Smooth muscle cell (in vitro differentiated cells): ENCODE measurements around the gene ACOX1. TPM values are rescaled to one million over a fixed set of nuclear protein-coding genes. Genes with fewer than 3 reads are reported as not detected.

Experiments
- DNase-seq: peaks from one replicate; lab custom pipeline; 2025; ENCODE audit not compliant: unreplicated experiment; lab: John Stamatoyannopoulos, UW
- H2AFZ ChIP-seq: fragments of 200-600 bp; sonication (generic); 2 replicates; pipeline ENCODE4 v1.6.0; 2016; ENCODE audit warnings: antibody characterized with exemption, low read depth, mild to moderate bottlenecking
- H3F3A ChIP-seq: fragments of 200-600 bp; sonication (generic); 2 replicates; pipeline ENCODE4 v1.6.0; 2017; ENCODE audit warnings: antibody characterized with exemption, low read depth
- H3K27ac ChIP-seq: fragments of 200-600 bp; sonication (generic); 2 replicates; pipeline ENCODE4 v1.5.1; 2016; ENCODE audit warnings: low read depth, mild to moderate bottlenecking
- H3K27me3 ChIP-seq: fragments of 200-600 bp; sonication (generic); 2 replicates; pipeline ENCODE4 v1.6.1; 2016; ENCODE audit warnings: low read depth, mild to moderate bottlenecking
- H3K36me3 ChIP-seq: fragments of 200-600 bp; sonication (generic); 2 replicates; pipeline ENCODE4 v1.5.1; 2016; ENCODE audit warnings: low read depth
- H3K4me1 ChIP-seq: fragments of 200-600 bp; sonication (generic); 2 replicates; pipeline ENCODE4 v1.5.1; 2016; ENCODE audit warnings: low read depth
- H3K4me2 ChIP-seq: fragments of 200-600 bp; sonication (generic); 2 replicates; pipeline ENCODE4 v1.6.0; 2016; ENCODE audit warnings: mild to moderate bottlenecking
- H3K4me3 ChIP-seq: fragments of 200-600 bp; sonication (generic); 2 replicates; pipeline ENCODE4 v1.5.1; 2016; ENCODE audit warnings: mild to moderate bottlenecking
- H3K79me2 ChIP-seq: fragments of 200-600 bp; sonication (generic); 2 replicates; pipeline ENCODE4 v1.6.0; 2016; ENCODE audit warnings: low read depth, mild to moderate bottlenecking
- H3K9ac ChIP-seq: fragments of 200-600 bp; sonication (generic); 2 replicates; pipeline ENCODE4 v1.6.0; 2016; ENCODE audit warnings: low read depth
- H3K9me3 ChIP-seq: fragments of 200-600 bp; sonication (generic); replicated peaks from 2 replicates; pipeline ENCODE4 v1.5.1; 2016; ENCODE audit warnings: low read depth
- H4K20me1 ChIP-seq: fragments of 200-600 bp; sonication (generic); 2 replicates; pipeline ENCODE4 v1.6.0; 2016; ENCODE audit warnings: low read depth
- CTCF ChIP-seq: fragments of 200-600 bp; sonication (generic); IDR thresholded peaks from 2 replicates; pipeline ENCODE4 v1.5.1; 2017; ENCODE audit warnings: borderline replicate concordance, mild to moderate bottlenecking, antibody characterized with exemption; ENCODE audit not compliant: insufficient read depth, poor library complexity, severe bottlenecking
- WGBS: methylation state at CpG from one replicate; pipeline ENCODE4 v1.1.7; 2016; ENCODE audit warnings: low lambda C conversion rate; 5-methylcytosine and 5-hydroxymethylcytosine counted together
- polyA plus RNA-seq: library from polyadenylated mRNA; unstranded; fragments of >200 nt; fragmentation: Nextera tagmentation; extraction: Ambion mirVana; gene quantifications from 2 replicates; pipeline ENCODE4 v1.2.1, GENCODE V29; 2016
- total RNA-seq: library from RNA; depleted of rRNA; stranded (reverse); fragments of >200 nt; gene quantifications from 2 replicates; pipeline ENCODE4 v1.2.3, GENCODE V29; 2014

The ACOX1 gene
- total and polyA plus RNA-seq, 2 experiments from 2014 or later, result 25.9 to 35.3 TPM

GRCh38 chr17:75898791-75899190 is 80.2 kb downstream of the ACOX1 start:
- Histone ChIP-seq H3K9ac (no peak overlapping the region), H3K4me1 (peaks cover 18% of the 10 kb centered on the region), H3K36me3 (no peaks in the 10 kb centered on the region), H3K4me2 (no peak overlapping the region), H3F3A (peaks cover 12% of the 10 kb centered on the region), H3K9me3 (no peaks in the 10 kb centered on the region), H2AFZ (no peak overlapping the region), H3K4me3 (no peak overlapping the region), H3K27ac (no peak overlapping the region), H3K79me2 (peaks cover 9% of the 10 kb centered on the region), H3K27me3 (no peaks in the 10 kb centered on the region), H4K20me1 (no peaks in the 10 kb centered on the region)
- WGBS, result 100% methylated on average over 12 of the region's 16 CpGs
- no peak for TF ChIP-seq CTCF
- DNase-seq, result no peak

DNA sequence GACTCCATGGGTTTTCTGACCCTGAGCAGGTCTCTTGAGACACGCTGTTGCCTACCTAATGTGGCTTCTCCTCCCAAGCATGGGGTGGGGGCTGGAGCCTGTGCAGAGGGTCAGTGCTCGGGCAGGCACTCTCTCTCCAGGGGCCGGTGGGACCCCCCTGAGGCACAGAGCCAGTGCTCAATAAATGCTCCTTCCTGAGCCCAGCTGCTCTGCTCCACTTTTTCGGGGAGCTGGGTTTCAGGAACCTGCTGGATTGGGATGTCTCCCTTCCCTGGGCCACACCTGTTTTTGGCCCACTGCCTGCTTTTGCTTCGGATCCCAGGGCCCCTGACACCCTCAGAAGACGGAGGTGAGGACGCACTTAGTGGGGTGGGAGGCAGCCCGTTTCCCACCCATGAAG is 80.9 kb downstream of the ACOX1 start:
- H3K4me3 ChIP-seq, result no peak overlapping the region
- H3K4me1 ChIP-seq, result peaks cover 13% of the 10 kb centered on the region
- H3K27me3 ChIP-seq, result no peaks in the 10 kb centered on the region
- H3K79me2 ChIP-seq, result peaks cover 9% of the 10 kb centered on the region
- no peak overlapping the region for H2AFZ ChIP-seq
- TF ChIP-seq CTCF, result no peak
- H3K36me3 ChIP-seq, result no peaks in the 10 kb centered on the region
- H3K4me2 ChIP-seq, result no peak overlapping the region
- H3K9ac ChIP-seq, result no peak overlapping the region
- peaks cover 12% of the 10 kb centered on the region for H3F3A ChIP-seq
- H4K20me1 ChIP-seq, result peaks cover under 1% of the 10 kb centered on the region
- H3K9me3 ChIP-seq, result no peaks in the 10 kb centered on the region
- H3K27ac ChIP-seq, result no peak overlapping the region
- no peak for DNase-seq
- 96% methylated on average over 8 of the region's 8 CpGs for WGBS

DNA sequence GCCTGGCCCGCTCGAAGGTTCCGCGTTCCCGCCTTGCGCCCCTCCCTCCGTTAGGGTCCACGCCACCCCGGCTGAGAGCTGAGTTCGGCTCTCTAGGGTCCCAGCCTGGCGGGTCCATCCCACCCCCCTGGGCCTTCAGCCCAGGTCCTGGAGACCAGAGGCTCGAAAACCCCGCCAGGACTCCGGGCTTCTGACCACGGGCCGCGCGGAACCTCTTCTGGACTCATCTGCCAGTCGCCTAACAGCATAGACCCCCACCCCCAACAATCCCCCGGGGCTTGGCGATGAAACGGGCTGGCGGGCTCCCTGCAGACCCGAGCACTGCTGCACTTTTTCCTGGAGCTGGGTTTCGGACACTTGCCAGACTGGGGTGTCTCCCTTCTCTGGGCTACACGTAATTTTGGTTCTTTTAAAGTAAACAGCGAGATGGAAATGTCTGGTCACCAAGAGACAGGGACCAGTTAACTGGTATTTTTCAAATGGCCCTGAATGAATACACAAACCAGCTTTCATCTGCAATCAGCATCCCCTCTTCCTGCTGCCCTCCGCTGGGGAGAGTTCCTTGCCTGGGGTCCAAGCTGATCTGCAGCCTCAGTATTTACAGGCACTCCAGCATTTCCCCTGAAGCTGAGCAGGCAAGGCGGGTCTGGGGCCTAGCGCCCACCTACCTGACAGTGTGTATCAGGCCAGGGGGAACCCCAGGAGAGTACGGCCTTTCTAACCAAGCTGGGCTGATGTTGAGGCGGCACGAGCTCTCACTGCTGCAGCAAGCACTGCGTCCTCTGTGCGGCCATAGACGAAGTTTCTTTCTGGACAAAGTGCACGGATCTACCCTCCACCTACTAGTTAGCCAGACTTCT is 81.6 kb downstream of the ACOX1 start:
- H3K9me3 ChIP-seq, result no peaks in the 10 kb centered on the region
- no peak overlapping the region for H2AFZ ChIP-seq
- H3K27me3 ChIP-seq, result no peaks in the 10 kb centered on the region
- H3K9ac ChIP-seq, result no peak overlapping the region
- WGBS, result 53% methylated on average over 34 of the region's 37 CpGs
- H3K27ac ChIP-seq, result peak overlapping the region; percentile 20
- DNase-seq, result no peak
- H3K4me2 ChIP-seq, result peak overlapping the region; percentile 80
- H3K79me2 ChIP-seq, result peaks cover 9% of the 10 kb centered on the region
- peaks cover 12% of the 10 kb centered on the region for H3F3A ChIP-seq
- H4K20me1 ChIP-seq, result peaks cover 5% of the 10 kb centered on the region
- H3K36me3 ChIP-seq, result no peaks in the 10 kb centered on the region
- peaks cover 13% of the 10 kb centered on the region for H3K4me1 ChIP-seq
- no peak for TF ChIP-seq CTCF
- H3K4me3 ChIP-seq, result peak overlapping the region; percentile 77
